Liver (tissue), 9 donors: ENCODE measurements around the gene DPM3. TPM values are rescaled to one million over a fixed set of nuclear protein-coding genes. Genes with fewer than 3 reads are reported as not detected.

ENCODE experiments used
- DNase-seq: peaks from one replicate; pipeline ENCODE4 v3.0.0-alpha.2; 2017; ENCODE audit warnings: low spot score
- H3K27ac ChIP-seq, 2 donors: one replicate each; pipeline ENCODE4 v1.7.0; 2013; ENCODE audit warnings: inconsistent platforms in 2 of 2, low read length in 2 of 2, control low read depth in 1 of 2, low read depth in 1 of 2, mild to moderate bottlenecking in 1 of 2
- H3K27me3 ChIP-seq, 4 donors: one replicate each; pipeline versions ENCODE4 v1.6.1 to v1.7.0; 2013; ENCODE audit warnings: low read length in 3 of 4, inconsistent platforms in 1 of 4, mild to moderate bottlenecking in 1 of 4, moderate library complexity in 1 of 4; ENCODE audit not compliant: control insufficient read depth in 4 of 4, insufficient read depth in 4 of 4
- H3K36me3 ChIP-seq, 4 donors: one replicate each; pipeline versions ENCODE4 v1.6.1 to v1.7.0; 2013; ENCODE audit warnings: low read length in 3 of 4, mild to moderate bottlenecking in 3 of 4, low read depth in 1 of 4, moderate library complexity in 1 of 4; ENCODE audit not compliant: control insufficient read depth in 4 of 4, insufficient read depth in 3 of 4
- H3K4me1 ChIP-seq, 4 donors: one replicate each; pipeline versions ENCODE4 v1.6.1 to v1.7.0; 2013; ENCODE audit warnings: low read length in 3 of 4, mild to moderate bottlenecking in 3 of 4, moderate library complexity in 1 of 4; ENCODE audit not compliant: control insufficient read depth in 4 of 4, insufficient read depth in 4 of 4
- H3K4me3 ChIP-seq, 3 donors: one replicate each; pipeline versions ENCODE4 v1.6.1 to v1.7.0; 2013; ENCODE audit warnings: low read length in 3 of 3, control low read depth in 1 of 3, low read depth in 1 of 3, mild to moderate bottlenecking in 1 of 3
- H3K9ac ChIP-seq, 2 donors: one replicate each; pipeline ENCODE4 v1.7.0; 2013; ENCODE audit warnings: low read length in 2 of 2, mild to moderate bottlenecking in 2 of 2, moderate library complexity in 2 of 2, control low read depth in 1 of 2, low read depth in 1 of 2
- H3K9me3 ChIP-seq, 4 donors: one replicate each; pipeline versions ENCODE4 v1.6.1 to v1.7.0; 2013; ENCODE audit warnings: low read length in 3 of 4; ENCODE audit not compliant: control insufficient read depth in 4 of 4
- ATF3 ChIP-seq: IDR thresholded peaks from 2 replicates; pipeline ENCODE4 v1.6.1; 2016; ENCODE audit warnings: antibody characterized with exemption
- CTCF ChIP-seq: fragments of 150-350 bp; IDR thresholded peaks from 2 replicates; pipeline ENCODE4 v1.5.1; 2017; ENCODE audit warnings: improper control_type of control experiment, low read depth, low read length; ENCODE audit not compliant: missing input control
- EGR1 ChIP-seq, 2 donors: IDR thresholded peaks; 2 replicates each; pipeline ENCODE4 v1.6.1; 2016 to 2018; ENCODE audit warnings: antibody characterized with exemption in 2 of 2, low read depth in 2 of 2
- FOXA1 ChIP-seq: IDR thresholded peaks from 2 replicates; pipeline ENCODE4 v1.6.1; 2016; ENCODE audit warnings: antibody characterized with exemption
- FOXA2 ChIP-seq: IDR thresholded peaks from 2 replicates; pipeline ENCODE4 v1.6.1; 2016; ENCODE audit warnings: antibody characterized with exemption
- GABPA ChIP-seq, 2 donors: IDR thresholded peaks in 1 of 2; conservative IDR thresholded peaks in 1 of 2; 2 replicates each; pipeline ENCODE4 v1.6.1; 2016; ENCODE audit warnings: antibody characterized with exemption in 2 of 2, mild to moderate bottlenecking in 1 of 2, moderate library complexity in 1 of 2
- HNF4A ChIP-seq, 2 donors: conservative IDR thresholded peaks; 2 replicates each; pipeline ENCODE4 v1.6.1; 2016; ENCODE audit warnings: antibody characterized with exemption in 2 of 2, mild to moderate bottlenecking in 2 of 2
- HNF4G ChIP-seq: IDR thresholded peaks from 2 replicates; pipeline ENCODE4 v1.6.1; 2016; ENCODE audit warnings: antibody characterized with exemption
- JUND ChIP-seq, 2 donors: IDR thresholded peaks; 2 replicates each; pipeline ENCODE4 v1.6.1; 2016; ENCODE audit warnings: antibody characterized with exemption in 2 of 2
- MAX ChIP-seq: IDR thresholded peaks from 2 replicates; pipeline ENCODE4 v1.6.1; 2016; ENCODE audit warnings: antibody characterized with exemption
- NR2F2 ChIP-seq: IDR thresholded peaks from 2 replicates; pipeline ENCODE4 v1.6.1; 2016; ENCODE audit warnings: antibody characterized with exemption
- RAD21 ChIP-seq, 2 donors: IDR thresholded peaks; 2 replicates each; pipeline ENCODE4 v1.6.1; 2016; ENCODE audit warnings: antibody characterized with exemption in 2 of 2, mild to moderate bottlenecking in 2 of 2
- REST ChIP-seq: IDR thresholded peaks from 2 replicates; pipeline ENCODE4 v1.6.1; 2016; ENCODE audit warnings: antibody characterized with exemption, mild to moderate bottlenecking
- RXRA ChIP-seq, 2 donors: IDR thresholded peaks; 2 replicates each; pipeline ENCODE4 v1.6.1; 2017 to 2018; ENCODE audit warnings: antibody characterized with exemption in 2 of 2, mild to moderate bottlenecking in 1 of 2
- SP1 ChIP-seq: IDR thresholded peaks from 2 replicates; pipeline ENCODE4 v1.6.1; 2018; ENCODE audit warnings: antibody characterized with exemption, mild to moderate bottlenecking
- TAF1 ChIP-seq: conservative IDR thresholded peaks from 2 replicates; pipeline ENCODE4 v1.6.1; 2016; ENCODE audit warnings: antibody characterized with exemption, mild to moderate bottlenecking
- YY1 ChIP-seq: IDR thresholded peaks from 2 replicates; pipeline ENCODE4 v1.6.1; 2016; ENCODE audit warnings: antibody characterized with exemption, mild to moderate bottlenecking
- ZBTB33 ChIP-seq: IDR thresholded peaks from 2 replicates; pipeline ENCODE4 v1.6.1; 2016; ENCODE audit warnings: antibody characterized with exemption
- WGBS: extraction: QIAGEN DNeasy Blood & Tissue Kit; methylation state at CpG from one replicate; pipeline ENCODE4 v1.1.7; 2013; 5-methylcytosine and 5-hydroxymethylcytosine counted together
- polyA plus RNA-seq, 2 donors: library from polyadenylated mRNA; stranded (reverse) in 1 of 2; unstranded in 1 of 2; fragments of 200-250 nt in 1 of 2; fragments of >200 nt in 1 of 2; fragmentation: Nextera tagmentation in 1 of 2; extraction: Ambion mirVana in 1 of 2; gene quantifications; one replicate each; pipeline versions ENCODE4 v1.2.1 to v1.2.3, GENCODE V29; 2013 to 2015
- total RNA-seq, 2 donors: library from RNA; depleted of rRNA; stranded (reverse); fragments of >200 nt; gene quantifications; one replicate each; pipeline ENCODE4 v1.2.3, GENCODE V29; 2014
- donor health status: healthy.
- donor health status: healthy.
- donor health status: healthy.
- donor health status: healthy.
- donor health status: healthy.

DPM3 gene
- total and polyA plus RNA-seq, 4 donors, result 27.3 to 134 (median 69.1) TPM

- TF ChIP-seq HNF4G (no peak), ZBTB33 (no peak), JUND (IDR thresholded peaks at IDR 0.05) (no peak), FOXA1 (no peak), FOXA2 (no peak), EGR1 (IDR thresholded peaks at IDR 0.05; ENCODE audit: low read depth in 2 of 2) (no peak), YY1 (no peak), MAX (no peak), NR2F2 (no peak), SP1 (no peak), ATF3 (no peak), TAF1 (no peak), CTCF (no peak)
- WGBS, result 50% methylated on average over 8 of the region's 8 CpGs
- DNase-seq, result peak; percentile 19
- Histone ChIP-seq H3K27me3 (peaks cover 0 to 3% (median 0%) of the 10 kb centered on the region in 4 donors), H3K4me1 (peaks cover 0 to 18% (median 14%) of the 10 kb centered on the region in 4 donors), H3K27ac (peak overlapping the region; percentile 67 to 86), H3K36me3 (peaks cover 0 to 11% (median 5%) of the 10 kb centered on the region in 4 donors), H3K4me3 (peak overlapping the region; percentile 69 to 92 (median 92)), H3K9me3 (no peaks in the 10 kb centered on the region), H3K9ac (peak overlapping the region; percentile 37 to 78)
Measured at GRCh38 chr1:155171836-155172731, 31.8 kb upstream of the DPM3 start.

- H3K4me1 ChIP-seq, result peaks cover 0 to 21% (median 15%) of the 10 kb centered on the region in 4 donors
- TF ChIP-seq FOXA1 (no peak), RAD21 (IDR thresholded peaks at IDR 0.05) (no peak), CTCF (no peak), FOXA2 (no peak), TAF1 (no peak), JUND (IDR thresholded peaks at IDR 0.05) (no peak), RXRA (IDR thresholded peaks at IDR 0.05) (no peak), REST (no peak), ZBTB33 (no peak), HNF4A (conservative IDR thresholded peaks at IDR 0.05) (no peak), GABPA (IDR thresholded peaks at IDR 0.05 in 1 of 2, conservative IDR thresholded peaks at IDR 0.05 in 1 of 2) (no peak), YY1 (no peak)
- peaks cover 0 to 11% (median 5%) of the 10 kb centered on the region in 4 donors for H3K36me3 ChIP-seq
- peaks cover 0 to 3% (median 0%) of the 10 kb centered on the region in 4 donors for H3K27me3 ChIP-seq
- H3K9me3 ChIP-seq, result no peaks in the 10 kb centered on the region
- H3K27ac ChIP-seq, result no peak overlapping the region
- H3K9ac ChIP-seq, result no peak overlapping the region
- WGBS, result 96% methylated on average over 7 of the region's 7 CpGs
- no peak for DNase-seq
- no peak overlapping the region for H3K4me3 ChIP-seq
Measured at GRCh38 chr1:155170806-155171205, 30.5 kb upstream of the DPM3 start.
